Omental fat pad (tissue), 4 donors: Measurements from ENCODE around the gene SLC39A11. TPM values are rescaled to one million over a fixed set of nuclear protein-coding genes. Genes with fewer than 3 reads are reported as not detected.
"Not testable (repeated sequence)": the region's sequence is repeated elsewhere in the genome, so short reads cannot be mapped to it uniquely, and the experiment has no call there.

Experiments used
- ATAC-seq: fragments of 150-250 bp; one replicate; pipeline ENCODE4 v1.9.1; 2016; ENCODE audit warnings: mild to moderate bottlenecking, moderate library complexity; ENCODE audit not compliant: low FRiP score
- DNase-seq: peaks from one replicate; pipeline ENCODE4 v3.0.0-alpha.2; 2019; ENCODE audit warnings: low spot score
- CTCF ChIP-seq, 3 donors: fragments of 450-650 bp; IDR thresholded peaks; one replicate each; pipeline ENCODE4 v1.5.1; 2016 to 2017; ENCODE audit warnings: antibody characterized with exemption in 3 of 3, mild to moderate bottlenecking in 3 of 3, moderate library complexity in 2 of 3
- total RNA-seq, 4 donors: library from RNA; depleted of rRNA; stranded (reverse); fragments of >200 nt; gene quantifications; one replicate each; pipeline ENCODE4 v1.1.0, GENCODE V29; 2016

The SLC39A11 gene
- total RNA-seq, 4 donors from 2014 or later: 18.8 to 42.4 (median 31.3) TPM

GRCh38 chr17:72710834-72711233 is 381.7 kb downstream of the SLC39A11 start:
- TF ChIP-seq CTCF (IDR thresholded peaks at IDR 0.05): no peak
- ATAC-seq (no peak), DNase-seq (no peak)

- ATAC-seq (no peak), DNase-seq (no peak)
- TF ChIP-seq CTCF (IDR thresholded peaks at IDR 0.05): no peak
Observed at GRCh38 chr17:72710202-72710601, 382.3 kb downstream of the SLC39A11 start.

- not testable (repeated sequence) for DNase-seq, ATAC-seq
Observed at GRCh38 chr17:72708682-72709081, 383.8 kb downstream of the SLC39A11 start.

GRCh38 chr17:72707881-72708280 is 384.6 kb downstream of the SLC39A11 start:
- no peak for TF ChIP-seq CTCF (IDR thresholded peaks at IDR 0.05)
- DNase-seq: no peak
- no peak for ATAC-seq

- TF ChIP-seq CTCF (IDR thresholded peaks at IDR 0.05): no peak
- DNase-seq (no peak), ATAC-seq (no peak)
Observed at GRCh38 chr17:72706396-72706981, 386.0 kb downstream of the SLC39A11 start.

GRCh38 chr17:72705905-72706395 is 386.5 kb downstream of the SLC39A11 start:
- TF ChIP-seq CTCF (IDR thresholded peaks at IDR 0.05): no peak
- ATAC-seq: no peak
- no peak for DNase-seq

- no peak for ATAC-seq
- TF ChIP-seq CTCF (IDR thresholded peaks at IDR 0.05): no peak
- no peak for DNase-seq
Observed at GRCh38 chr17:72702998-72703397, 389.5 kb downstream of the SLC39A11 start.
